HG03354 (cell line): ENCODE data around the gene MARCHF11.

Source experiments
- ATAC-seq: cut with Tn5 transposase; IDR thresholded peaks from one replicate; pipeline ENCODE4 v1.9.1; 2021; ENCODE audit warnings: mild to moderate bottlenecking; ENCODE audit not compliant: unreplicated experiment, poor library complexity, severe bottlenecking

MARCHF11 gene

GRCh38 chr5:16064135-16064893, 115.3 kb downstream of the MARCHF11 start:
- ATAC-seq, result no peak

- ATAC-seq, result no peak
These were observed 118.4 kb downstream of the MARCHF11 start for GRCh38 chr5:16061163-16061562.

- no peak for ATAC-seq
These were observed 122.3 kb downstream of the MARCHF11 start for GRCh38 chr5:16057277-16057676.

GRCh38 chr5:16051246-16051755, 128.3 kb downstream of the MARCHF11 start:
- no peak for ATAC-seq

- ATAC-seq, result no peak
These were observed 129.2 kb downstream of the MARCHF11 start for GRCh38 chr5:16050414-16050813.

GRCh38 chr5:16049761-16050160, 129.8 kb downstream of the MARCHF11 start:
- ATAC-seq, result no peak

- ATAC-seq, result no peak
These were observed 131.5 kb downstream of the MARCHF11 start for GRCh38 chr5:16048132-16048531.

GRCh38 chr5:16043349-16043965, 136.1 kb downstream of the MARCHF11 start:
- no peak for ATAC-seq

DNA sequence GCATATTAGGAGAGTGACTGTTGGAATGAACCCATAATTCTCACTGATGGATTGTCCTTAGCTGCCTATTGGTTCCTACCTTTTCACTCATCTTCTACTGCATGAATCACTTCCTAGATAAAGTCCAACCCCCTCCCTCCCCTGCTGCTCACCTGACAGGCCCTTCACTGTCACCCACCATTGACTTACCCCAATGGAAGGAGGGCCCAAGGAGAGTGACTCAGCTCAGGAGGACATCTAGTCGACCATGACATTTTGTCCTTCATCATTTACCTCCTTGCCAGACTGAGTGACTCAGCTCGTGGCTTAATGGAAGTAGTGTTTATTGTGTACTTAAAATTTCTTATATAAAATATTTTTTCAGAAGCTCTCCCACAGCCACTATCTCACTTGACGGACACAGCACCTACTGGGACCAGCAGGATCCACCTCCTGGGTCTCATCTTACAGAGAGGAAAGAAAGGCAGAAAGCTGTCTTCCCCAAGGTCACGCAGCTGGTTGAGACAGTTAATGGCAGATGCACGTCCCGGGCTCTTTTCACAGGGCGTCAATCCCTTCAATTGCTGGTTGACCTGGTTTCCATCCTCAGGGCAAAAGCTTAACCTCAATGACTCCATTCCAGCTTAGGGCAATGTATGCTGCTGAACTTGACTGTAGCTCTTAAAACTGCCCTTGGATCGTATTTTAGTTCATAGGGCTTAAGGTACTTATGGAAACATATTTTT, 142.3 kb downstream of the MARCHF11 start:
- ATAC-seq, result no peak

GRCh38 chr5:16034319-16035001, 145.1 kb downstream of the MARCHF11 start:
- ATAC-seq, result no peak

GRCh38 chr5:16033187-16033925, 146.2 kb downstream of the MARCHF11 start:
- no peak for ATAC-seq

DNA sequence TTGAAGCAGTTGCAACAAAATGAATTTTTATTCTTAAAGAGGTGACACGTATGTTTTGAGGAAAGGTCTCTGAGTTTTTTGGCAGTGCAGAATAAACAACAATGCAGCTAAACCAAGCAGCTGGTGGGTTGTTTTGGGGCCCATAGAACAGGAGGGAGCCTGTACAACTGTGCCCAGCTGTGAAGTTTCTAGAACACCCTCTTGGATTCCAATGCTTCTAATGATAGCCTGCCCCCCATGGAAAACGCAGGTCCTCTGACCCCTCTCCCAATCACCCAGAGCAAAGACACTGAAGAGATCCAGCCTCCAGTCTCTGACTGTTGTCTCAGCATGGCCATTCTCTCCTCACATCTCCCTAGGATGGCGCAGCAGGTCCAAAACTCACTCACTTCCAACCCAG, 150.9 kb downstream of the MARCHF11 start:
- ATAC-seq, result no peak

- ATAC-seq, result no peak
These were observed 153.9 kb downstream of the MARCHF11 start for GRCh38 chr5:16025681-16026080.

GRCh38 chr5:16018970-16019369, 160.6 kb downstream of the MARCHF11 start:
- ATAC-seq, result no peak

- ATAC-seq, result no peak
These were observed 161.9 kb downstream of the MARCHF11 start for GRCh38 chr5:16017720-16018119.
